GM12878 (cell line): ENCODE results near the gene SYT1. TPM values are rescaled to one million over a fixed set of nuclear protein-coding genes. Genes with fewer than 3 reads are reported as not detected.

Experiments used
- ATAC-seq: fragments of 200-7000 bp; cut with Tn5 transposase; 3 replicates; pipeline ENCODE4 v1.9.1; 2020; ENCODE audit warnings: mild to moderate bottlenecking, moderate library complexity
- BruUV-seq: library from RNA; stranded (reverse); fragments of 400-500 nt; replicated peaks from 2 replicates; lab custom pipeline; 2021; lab: Mats Ljungman, UMichigan
- CTCF ChIA-PET: fragments of 300-600 bp; sonication (Branson Sonifier 250); formaldehyde crosslinking; extraction: SDS; loops from one replicate; lab custom pipeline; 2021; ENCODE audit warnings: inconsistent platforms; lab: Yijun Ruan, JAX
- POLR2A ChIA-PET: fragments of 350-600 bp; formaldehyde crosslinking; extraction: SDS; loops from one replicate; lab custom pipeline; 2021; ENCODE audit warnings: inconsistent platforms; lab: Charles Lee
- RAD21 ChIA-PET: fragments of 300-600 bp; sonication (Branson Sonifier 250); formaldehyde crosslinking; loops from one replicate; lab custom pipeline; 2023; ENCODE audit warnings: antibody characterized with exemption; ENCODE audit not compliant: unreplicated experiment; lab: Charles Lee
- SMC1A ChIA-PET: fragments of 300-600 bp; sonication (Branson Sonifier 250); formaldehyde crosslinking; loops from one replicate; lab custom pipeline; 2023; ENCODE audit not compliant: unreplicated experiment, uncharacterized antibody; lab: Charles Lee
- DNase-seq: peaks from one replicate; pipeline ENCODE4 v3.0.0-alpha.2; 2011; ENCODE audit warnings: low read depth, low spot score
- FAIRE-seq: peaks from 3 replicates; lab custom pipeline; 2011; peaks lifted over from hg19 to GRCh38; lab: Jason Lieb, UNC
- H2AFZ ChIP-seq: 2 replicates; pipeline ENCODE4 v1.6.0; 2011; ENCODE audit warnings: low read depth, low read length, control low read depth; ENCODE audit not compliant: control insufficient read depth
- H3K27ac ChIP-seq: 2 replicates; pipeline ENCODE4 v1.5.1; 2011; ENCODE audit warnings: control low read depth; ENCODE audit not compliant: control insufficient read depth, insufficient read depth
- H3K27me3 ChIP-seq, 2 experiments: replicated peaks in 1 of 2; 2 replicates each; pipeline versions ENCODE4 v1.6.0 to v1.6.1; 2011; ENCODE audit warnings: low read length in 1 of 2; ENCODE audit not compliant: control insufficient read depth in 2 of 2, insufficient read depth in 2 of 2
- H3K36me3 ChIP-seq, 2 experiments: 2 replicates each; pipeline ENCODE4 v1.5.1; 2011; ENCODE audit warnings: low read length in 1 of 2; ENCODE audit not compliant: control insufficient read depth in 2 of 2, insufficient read depth in 2 of 2
- H3K4me1 ChIP-seq: 2 replicates; pipeline ENCODE4 v1.6.1; 2011; ENCODE audit warnings: mild to moderate bottlenecking, low read length, moderate library complexity, mixed read lengths; ENCODE audit not compliant: control insufficient read depth, insufficient read depth
- H3K4me2 ChIP-seq: 2 replicates; pipeline ENCODE4 v1.6.0; 2011; ENCODE audit warnings: control low read depth; ENCODE audit not compliant: control insufficient read depth, insufficient read depth
- H3K4me3 ChIP-seq: fragments of 200-600 bp; sonication (generic); 2 replicates; pipeline ENCODE4 v1.5.1; 2016
- H3K79me2 ChIP-seq: 2 replicates; pipeline ENCODE4 v1.6.0; 2011; ENCODE audit warnings: low read length; ENCODE audit not compliant: control insufficient read depth, insufficient read depth
- H3K9ac ChIP-seq: 2 replicates; pipeline ENCODE4 v1.8.0; 2011; ENCODE audit warnings: low read length, control low read depth, mixed read lengths; ENCODE audit not compliant: control insufficient read depth, insufficient read depth
- H3K9me3 ChIP-seq: replicated peaks from 3 replicates; pipeline ENCODE4 v1.5.1; 2011; ENCODE audit warnings: mild to moderate bottlenecking, low read length; ENCODE audit not compliant: control insufficient read depth, insufficient read depth
- H4K20me1 ChIP-seq: 2 replicates; pipeline ENCODE4 v1.6.0; 2011; ENCODE audit not compliant: control insufficient read depth, insufficient read depth
- HDAC2 ChIP-seq: fragments of 200-600 bp; sonication (generic); IDR thresholded peaks from 2 replicates; pipeline ENCODE4 v1.6.1; 2017
- HDAC6 ChIP-seq: fragments of 200-600 bp; sonication (generic); IDR thresholded peaks from one replicate; pipeline ENCODE4 v1.8.0; 2017; ENCODE audit warnings: antibody characterized with exemption; ENCODE audit not compliant: unreplicated experiment
- IKZF1 ChIP-seq: fragments of 450-650 bp; conservative IDR thresholded peaks from 2 replicates; pipeline ENCODE4 v1.6.1; 2017; ENCODE audit warnings: antibody characterized with exemption, mild to moderate bottlenecking
- JUNB ChIP-seq: IDR thresholded peaks from 2 replicates; pipeline ENCODE4 v1.6.1; 2016; ENCODE audit warnings: antibody characterized with exemption, mild to moderate bottlenecking
- NR2C1 ChIP-seq: fragments of 450-650 bp; IDR thresholded peaks from 2 replicates; pipeline ENCODE4 v1.6.1; 2017; ENCODE audit warnings: antibody characterized with exemption, mild to moderate bottlenecking, moderate library complexity
- POLR2AphosphoS5 ChIP-seq: IDR thresholded peaks from 2 replicates; pipeline ENCODE4 v1.6.1; 2011; ENCODE audit warnings: mild to moderate bottlenecking, low read length, inconsistent platforms
- RBBP5 ChIP-seq: fragments of 200-600 bp; sonication (generic); conservative IDR thresholded peaks from 2 replicates; pipeline ENCODE4 v1.6.1; 2016
- SMARCA5 ChIP-seq: fragments of 450-650 bp; IDR thresholded peaks from 2 replicates; pipeline ENCODE4 v1.6.1; 2017; ENCODE audit warnings: mild to moderate bottlenecking
- SMC3 ChIP-seq: IDR thresholded peaks from 2 replicates; pipeline ENCODE4 v1.6.1; 2011; ENCODE audit warnings: low read length, improper control_type of control experiment, borderline replicate concordance
- STAT3 ChIP-seq: IDR thresholded peaks from 2 replicates; pipeline ENCODE4 v1.6.1; 2011; ENCODE audit warnings: low read depth, low read length, improper control_type of control experiment
- WGBS: methylation state at CpG from one replicate; pipeline ENCODE4 v1.1.6; 2016; ENCODE audit warnings: low lambda C conversion rate; ENCODE audit not compliant: insufficient replicate concordance, insufficient coverage; ENCODE audit errors: missing lambda C conversion rate; 5-methylcytosine and 5-hydroxymethylcytosine counted together
- in situ Hi-C: fragments of 300-500 bp; cut with MboI; formaldehyde crosslinking; loops from 9 replicates; pipeline ENCODE4 v1.14.3; 2018; ENCODE audit warnings: mixed read lengths
- intact Hi-C: fragments of 100-400 bp; cut with micrococcal nuclease; formaldehyde crosslinking; loops from one replicate; pipeline ENCODE4 v1.14.2; 2022; ENCODE audit not compliant: unreplicated experiment
- polyA plus RNA-seq, 11 experiments: library from polyadenylated mRNA; depleted of rRNA in 4 of 11; unstranded in 6 of 11; stranded (reverse) in 5 of 11; fragments of >200 nt; fragmentation: Nextera tagmentation in 4 of 11; fragmentation: Illumina TruSeq in 1 of 11; extraction: Ambion mirVana in 4 of 11; extraction: Trizol in 1 of 11; gene quantifications; 1 replicate in 1 of 11; 2 replicates in 10 of 11; pipeline versions ENCODE4 v1.2.1 to v1.2.3, GENCODE V29; 2011 to 2016; ENCODE audit warnings: inconsistent platforms in 2 of 11, missing spikeins in 2 of 11, low read depth in 1 of 11
- total RNA-seq, 4 experiments: library from RNA; depleted of rRNA in 3 of 4; stranded (reverse); fragments of >200 nt in 3 of 4; fragmentation: Illumina TruSeq in 1 of 4; extraction: Trizol in 1 of 4; gene quantifications; 2 replicates each; pipeline versions ENCODE4 v1.2.1 to v1.2.3, GENCODE V29; 2013 to 2021

SYT1 gene
- total and polyA plus RNA-seq, 10 of the 15 experiments (the other 5 are each of a cell fraction or from before 2014, with no cell fraction given), result 0.10 to 0.28 TPM; not detected in 8

DNA sequence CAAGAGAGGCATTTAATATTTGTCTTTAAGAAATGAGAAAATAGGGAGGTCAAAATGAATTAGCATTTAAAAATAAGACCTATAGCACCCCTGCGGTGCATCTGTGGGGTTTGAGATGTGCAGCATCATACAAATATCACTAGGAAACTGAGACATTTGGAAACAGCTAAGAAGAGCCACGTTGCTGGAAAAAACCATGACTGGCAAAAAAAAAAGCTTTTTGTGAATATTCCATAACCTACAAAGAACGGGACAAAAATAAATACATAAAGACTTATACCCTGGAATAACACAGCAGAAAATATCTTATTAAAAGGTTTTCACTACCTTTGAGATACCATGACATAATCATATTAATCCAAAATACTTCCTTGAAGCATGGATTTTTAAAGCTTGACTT lies 460.0 kb downstream of the SYT1 start:
- no peaks in the 10 kb centered on the region for H3K4me1 ChIP-seq
- no peaks in the 10 kb centered on the region for H3K79me2 ChIP-seq
- DNase-seq, result no peak
- H3K9ac ChIP-seq, result no peak overlapping the region
- ChIA-PET CTCF (interaction anchor here (0.7 to 0.9 kb wide), 2 partner anchors 556 to 854 kb away, joined by 3 read pairs; no protein-coding TSS in a partner anchor), RAD21 (no interaction called here), POLR2A (interaction anchor here (0.6 kb wide), 1 partner anchor 833 kb away, joined by 4 read pairs; no protein-coding TSS in a partner anchor), SMC1A (no interaction called here)
- H3K4me2 ChIP-seq, result no peak overlapping the region
- H3K9me3 ChIP-seq, result no peaks in the 10 kb centered on the region
- ATAC-seq, result no peak
- no peak overlapping the region for H3K27ac ChIP-seq
- no peaks in the 10 kb centered on the region; a peak in 1 of 4 replicates for H3K27me3 ChIP-seq
- BruUV-seq, result no TSS peak
- in situ Hi-C loops, result no loop called here
- no peaks in the 10 kb centered on the region for H4K20me1 ChIP-seq
- H2AFZ ChIP-seq, result no peak overlapping the region
- intact Hi-C loops, result no loop called here
- H3K36me3 ChIP-seq, result no peaks in the 10 kb centered on the region
- TF ChIP-seq SMC3 (no peak), HDAC2 (no peak), STAT3 (no peak), POLR2AphosphoS5 (no peak), IKZF1 (no peak), SMARCA5 (no peak)
- 38% methylated on average over 3 of the region's 3 CpGs for WGBS
- no peak overlapping the region for H3K4me3 ChIP-seq
- FAIRE-seq, result no peak

GRCh38 chr12:79326222-79326621 lies 461.6 kb downstream of the SYT1 start:
- DNase-seq, result no peak
- H3K79me2 ChIP-seq, result no peaks in the 10 kb centered on the region
- no peaks in the 10 kb centered on the region for H3K9me3 ChIP-seq
- no TSS peak for BruUV-seq
- ATAC-seq, result no peak
- H3K4me2 ChIP-seq, result no peak overlapping the region
- FAIRE-seq, result no peak
- CTCF ChIA-PET, result interaction anchor here (1.2 kb wide), 1 partner anchor 10 kb away, joined by 3 read pairs; no protein-coding TSS in a partner anchor
- POLR2A ChIA-PET, result no interaction called here
- in situ Hi-C loops (no loop called here), intact Hi-C loops (no loop called here)
- SMC1A ChIA-PET, result no interaction called here
- no peak overlapping the region for H2AFZ ChIP-seq
- H4K20me1 ChIP-seq, result no peaks in the 10 kb centered on the region
- H3K4me3 ChIP-seq, result no peak overlapping the region
- no peak overlapping the region for H3K9ac ChIP-seq
- no peaks in the 10 kb centered on the region for H3K4me1 ChIP-seq
- no peaks in the 10 kb centered on the region; a peak in 1 of 4 replicates for H3K27me3 ChIP-seq
- H3K36me3 ChIP-seq, result no peaks in the 10 kb centered on the region
- RAD21 ChIA-PET, result no interaction called here
- WGBS, result 47% methylated on average over 2 of the region's 2 CpGs
- H3K27ac ChIP-seq, result no peak overlapping the region
- TF ChIP-seq HDAC6 (no peak), RBBP5 (no peak), JUNB (no peak), NR2C1 (no peak)
